HepG2 (cell line): ENCODE data around the gene ASL. TPM values are rescaled to one million over a fixed set of nuclear protein-coding genes. Genes with fewer than 3 reads are reported as not detected.

Experiments used
- FOXK1 ChIP-seq: sonication (generic); formaldehyde crosslinking; IDR thresholded peaks from 2 replicates; pipeline ENCODE4 v1.4.0; 2020; ENCODE audit warnings: low read depth, missing genetic modification reagents, borderline replicate concordance
- FOXP1 ChIP-seq, 2 experiments: fragments of 450-650 bp in 1 of 2; IDR thresholded peaks; 2 replicates each; pipeline ENCODE4 v1.6.1; 2017 to 2018; ENCODE audit warnings: antibody characterized with exemption in 1 of 2
- GTF2F1 ChIP-seq: fragments of 150-350 bp; IDR thresholded peaks from 2 replicates; pipeline ENCODE4 v1.6.1; 2014; ENCODE audit warnings: low read length
- HMGXB4 ChIP-seq, 2 experiments: sonication (generic) in 1 of 2; formaldehyde crosslinking in 1 of 2; IDR thresholded peaks; 2 replicates each; pipeline versions ENCODE4 v1.4.0 to v1.6.1; 2018 to 2020; ENCODE audit warnings: missing genetic modification reagents in 2 of 2, borderline replicate concordance in 1 of 2, low read depth in 1 of 2, mild to moderate bottlenecking in 1 of 2, missing biosample characterization in 1 of 2
- KDM6A ChIP-seq: IDR thresholded peaks from 2 replicates; pipeline ENCODE4 v1.6.1; 2016; ENCODE audit warnings: low read depth
- NR3C1 ChIP-seq: sonication (generic); formaldehyde crosslinking; IDR thresholded peaks from 2 replicates; pipeline ENCODE4 v1.4.0; 2020; ENCODE audit warnings: missing genetic modification reagents
- POLR2A ChIP-seq, 2 experiments: IDR thresholded peaks; 2 replicates each; pipeline ENCODE4 v1.6.1; 2011; ENCODE audit warnings: low read depth in 2 of 2, low read length in 2 of 2, mild to moderate bottlenecking in 1 of 2, moderate library complexity in 1 of 2; ENCODE audit not compliant: insufficient read depth in 1 of 2
- RAD51 ChIP-seq: fragments of 450-650 bp; IDR thresholded peaks from 2 replicates; pipeline ENCODE4 v1.6.1; 2016; ENCODE audit warnings: borderline replicate concordance
- SIX4 ChIP-seq: sonication (generic); formaldehyde crosslinking; IDR thresholded peaks from 2 replicates; pipeline ENCODE4 v1.4.0; 2020; ENCODE audit warnings: missing genetic modification reagents
- TMF1 ChIP-seq: sonication (generic); formaldehyde crosslinking; IDR thresholded peaks from 2 replicates; pipeline ENCODE4 v1.8.1; 2022; ENCODE audit warnings: low read depth, missing genetic modification reagents
- ZNF18 ChIP-seq: sonication (generic); formaldehyde crosslinking; IDR thresholded peaks from 2 replicates; pipeline ENCODE4 v1.8.0; 2022; ENCODE audit warnings: mild to moderate bottlenecking, missing genetic modification reagents; ENCODE audit not compliant: insufficient replicate concordance
- ZNF232 ChIP-seq: sonication (generic); formaldehyde crosslinking; IDR thresholded peaks from 2 replicates; pipeline ENCODE4 v1.4.0; 2020; ENCODE audit warnings: missing genetic modification reagents, borderline replicate concordance
- ZNF234 ChIP-seq: sonication (generic); formaldehyde crosslinking; conservative IDR thresholded peaks from 2 replicates; pipeline ENCODE4 v1.5.1; 2020; ENCODE audit warnings: mild to moderate bottlenecking, missing genetic modification reagents
- ZNF296 ChIP-seq: sonication (generic); formaldehyde crosslinking; conservative IDR thresholded peaks from 2 replicates; pipeline ENCODE4 v1.5.0; 2020; ENCODE audit warnings: mild to moderate bottlenecking, missing genetic modification reagents
- ZNF343 ChIP-seq: sonication (generic); formaldehyde crosslinking; IDR thresholded peaks from 2 replicates; pipeline ENCODE4 v1.4.0; 2020; ENCODE audit warnings: mild to moderate bottlenecking, missing genetic modification reagents
- ZNF362 ChIP-seq: sonication (generic); formaldehyde crosslinking; IDR thresholded peaks from 2 replicates; pipeline ENCODE4 v1.4.0; 2020; ENCODE audit warnings: missing genetic modification reagents, mild to moderate bottlenecking, borderline replicate concordance
- ZNF619 ChIP-seq: sonication (generic); formaldehyde crosslinking; IDR thresholded peaks from 2 replicates; pipeline ENCODE4 v1.4.0; 2020; ENCODE audit warnings: mild to moderate bottlenecking, missing genetic modification reagents
- ZNF660 ChIP-seq: sonication (generic); formaldehyde crosslinking; IDR thresholded peaks from 2 replicates; pipeline ENCODE4 v1.5.1; 2020; ENCODE audit warnings: mild to moderate bottlenecking, low read depth, missing genetic modification reagents, borderline replicate concordance
- ZNF879 ChIP-seq: sonication (generic); formaldehyde crosslinking; IDR thresholded peaks from 2 replicates; pipeline ENCODE4 v1.8.1; 2023; ENCODE audit warnings: missing genetic modification reagents
- polyA plus RNA-seq, 8 experiments: library from polyadenylated mRNA; depleted of rRNA in 3 of 8; stranded (reverse) in 7 of 8; unstranded in 1 of 8; fragments of >200 nt; fragmentation: Illumina TruSeq in 4 of 8; extraction: Trizol in 4 of 8; gene quantifications; 2 replicates each; pipeline versions ENCODE4 v1.2.1 to v1.2.3, GENCODE V29; 2011 to 2016; ENCODE audit warnings: low read depth in 4 of 8, missing spikeins in 1 of 8, mixed read lengths in 1 of 8; ENCODE audit not compliant: insufficient read depth in 1 of 8
- total RNA-seq, 5 experiments: library from RNA; depleted of rRNA; stranded (reverse); fragments of >200 nt; fragmentation: Illumina TruSeq; extraction: Trizol; gene quantifications; 2 replicates each; pipeline ENCODE4 v1.2.3, GENCODE V29; 2016; ENCODE audit warnings: low read depth in 1 of 5
- TF ChIP-seq, protein P1 (sequence below): sonication (generic); formaldehyde crosslinking; IDR thresholded peaks from 2 replicates; pipeline ENCODE4 v1.5.0; 2020; ENCODE audit warnings: missing genetic modification reagents, mild to moderate bottlenecking, borderline replicate concordance
- TF ChIP-seq, protein P2 (sequence below): sonication (generic); formaldehyde crosslinking; conservative IDR thresholded peaks from 2 replicates; pipeline ENCODE4 v1.4.0; 2020; ENCODE audit warnings: missing genetic modification reagents
- TF ChIP-seq, protein P3 (sequence below): sonication (generic); formaldehyde crosslinking; IDR thresholded peaks from 2 replicates; pipeline ENCODE4 v1.4.0; 2020; ENCODE audit warnings: mild to moderate bottlenecking, missing genetic modification reagents

Gene ASL
- total and polyA plus RNA-seq, 2 of the 13 experiments (the other 11 are each of a cell fraction or from before 2014, with no cell fraction given), result 71.4 to 96.5 TPM

- TF ChIP-seq, protein P1, sequence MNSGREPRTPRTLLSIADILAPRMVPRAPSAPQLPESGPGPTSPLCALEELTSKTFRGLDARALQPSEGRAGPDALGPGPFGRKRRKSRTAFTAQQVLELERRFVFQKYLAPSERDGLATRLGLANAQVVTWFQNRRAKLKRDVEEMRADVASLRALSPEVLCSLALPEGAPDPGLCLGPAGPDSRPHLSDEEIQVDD (CRISPR knock-in tag), result no peak
- TF ChIP-seq ZNF619 (CRISPR knock-in tag) (no peak), POLR2A (IDR thresholded peaks at IDR 0.05; ENCODE audit: insufficient read depth in 1 of 2, low read depth in 2 of 2, low read length in 2 of 2) (no peak), TMF1 (no peak), ZNF343 (CRISPR knock-in tag) (no peak), ZNF879 (CRISPR knock-in tag) (no peak), ZNF362 (CRISPR knock-in tag) (0 out of 2 replicates have a peak, but pooled peaks have one; percentile 13), ZNF234 (CRISPR knock-in tag) (no peak), ZNF296 (CRISPR knock-in tag) (no peak), RAD51 (no peak), HMGXB4 (CRISPR knock-in tag; IDR thresholded peaks at IDR 0.05; ENCODE audit: borderline replicate concordance in 1 of 2, low read depth in 1 of 2) (no peak), GTF2F1 (no peak), ZNF232 (CRISPR knock-in tag) (0 out of 2 replicates have a peak, but pooled peaks have one; percentile 48), KDM6A (CRISPR knock-in tag) (no peak; the same call in 1 of the 2 replicates), FOXK1 (CRISPR knock-in tag) (peak; percentile 82; the same call in 1 of the 2 replicates), FOXP1 (IDR thresholded peaks at IDR 0.05) (no peak), FOXP1 (CRISPR knock-in tag; IDR thresholded peaks at IDR 0.05) (peak; percentile 58; the same call in 1 of the 2 replicates), SIX4 (peak; percentile 69; the same call in 1 of the 2 replicates), ZNF660 (no peak), ZNF18 (no peak), NR3C1 (no peak)
- TF ChIP-seq, protein P2, sequence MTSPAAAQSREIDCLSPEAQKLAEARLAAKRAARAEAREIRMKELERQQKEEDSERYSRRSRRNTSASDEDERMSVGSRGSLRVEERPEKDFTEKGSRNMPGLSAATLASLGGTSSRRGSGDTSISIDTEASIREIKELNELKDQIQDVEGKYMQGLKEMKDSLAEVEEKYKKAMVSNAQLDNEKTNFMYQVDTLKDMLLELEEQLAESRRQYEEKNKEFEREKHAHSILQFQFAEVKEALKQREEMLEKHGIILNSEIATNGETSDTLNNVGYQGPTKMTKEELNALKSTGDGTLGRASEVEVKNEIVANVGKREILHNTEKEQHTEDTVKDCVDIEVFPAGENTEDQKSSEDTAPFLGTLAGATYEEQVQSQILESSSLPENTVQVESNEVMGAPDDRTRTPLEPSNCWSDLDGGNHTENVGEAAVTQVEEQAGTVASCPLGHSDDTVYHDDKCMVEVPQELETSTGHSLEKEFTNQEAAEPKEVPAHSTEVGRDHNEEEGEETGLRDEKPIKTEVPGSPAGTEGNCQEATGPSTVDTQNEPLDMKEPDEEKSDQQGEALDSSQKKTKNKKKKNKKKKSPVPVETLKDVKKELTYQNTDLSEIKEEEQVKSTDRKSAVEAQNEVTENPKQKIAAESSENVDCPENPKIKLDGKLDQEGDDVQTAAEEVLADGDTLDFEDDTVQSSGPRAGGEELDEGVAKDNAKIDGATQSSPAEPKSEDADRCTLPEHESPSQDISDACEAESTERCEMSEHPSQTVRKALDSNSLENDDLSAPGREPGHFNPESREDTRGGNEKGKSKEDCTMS (CRISPR knock-in tag), result no peak
- TF ChIP-seq, protein P3, sequence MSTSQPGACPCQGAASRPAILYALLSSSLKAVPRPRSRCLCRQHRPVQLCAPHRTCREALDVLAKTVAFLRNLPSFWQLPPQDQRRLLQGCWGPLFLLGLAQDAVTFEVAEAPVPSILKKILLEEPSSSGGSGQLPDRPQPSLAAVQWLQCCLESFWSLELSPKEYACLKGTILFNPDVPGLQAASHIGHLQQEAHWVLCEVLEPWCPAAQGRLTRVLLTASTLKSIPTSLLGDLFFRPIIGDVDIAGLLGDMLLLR, result no peak
Observed at GRCh38 chr7:66142996-66143395, 67.4 kb downstream of the ASL start (continued).
